ENCODE data around the gene PROSER3. TPM values are rescaled to one million over a fixed set of nuclear protein-coding genes. Genes with fewer than 3 reads are reported as not detected.

PROSER3 gene
- total RNA-seq, 1 donor from 2014 or later: 13.8 TPM

DNA sequence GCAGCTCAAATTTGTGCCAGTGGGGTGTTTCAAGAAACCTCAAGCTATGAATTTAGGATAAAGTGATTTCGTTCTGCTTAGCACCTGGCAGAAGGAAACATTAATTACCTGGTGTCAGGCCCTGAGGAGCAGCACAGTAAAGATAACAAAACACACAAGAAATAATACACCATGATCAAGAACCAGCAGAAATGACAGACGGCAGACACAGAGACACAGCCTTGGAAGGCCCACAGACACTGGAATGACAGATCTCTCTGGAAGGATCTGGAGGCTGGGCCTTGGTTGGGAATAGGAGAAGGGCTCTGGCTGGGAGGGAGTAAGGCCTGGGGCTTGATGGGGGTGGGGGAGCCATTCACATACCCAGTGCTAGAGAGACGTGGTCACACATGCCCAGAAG lies 43.9 kb downstream of the PROSER3 start:
- Histone ChIP-seq H3K4me3 (no peak overlapping the region), H3K9me3 (no peaks in the 10 kb centered on the region), H3K4me1 (peaks cover 8% of the 10 kb centered on the region), H3K27ac (no peak overlapping the region), H3K36me3 (no peaks in the 10 kb centered on the region), H3K27me3 (no peaks in the 10 kb centered on the region)
- TF ChIP-seq POLR2A (IDR thresholded peaks at IDR 0.05): no peak
- DNase-seq (ENCODE audit: extremely low spot score in 2 of 2): no peak
- intact Hi-C loops (cut with DNase I): no loop called here

- intact Hi-C loops (cut with DNase I): no loop called here
- no peak for DNase-seq (ENCODE audit: extremely low spot score in 2 of 2)
- Histone ChIP-seq H3K36me3 (no peaks in the 10 kb centered on the region), H3K4me3 (no peak overlapping the region), H3K27ac (no peak overlapping the region), H3K27me3 (no peaks in the 10 kb centered on the region), H3K4me1 (no peaks in the 10 kb centered on the region), H3K9me3 (no peaks in the 10 kb centered on the region)
- no peak for TF ChIP-seq POLR2A (IDR thresholded peaks at IDR 0.05)
- TF ChIP-seq, protein P1, sequence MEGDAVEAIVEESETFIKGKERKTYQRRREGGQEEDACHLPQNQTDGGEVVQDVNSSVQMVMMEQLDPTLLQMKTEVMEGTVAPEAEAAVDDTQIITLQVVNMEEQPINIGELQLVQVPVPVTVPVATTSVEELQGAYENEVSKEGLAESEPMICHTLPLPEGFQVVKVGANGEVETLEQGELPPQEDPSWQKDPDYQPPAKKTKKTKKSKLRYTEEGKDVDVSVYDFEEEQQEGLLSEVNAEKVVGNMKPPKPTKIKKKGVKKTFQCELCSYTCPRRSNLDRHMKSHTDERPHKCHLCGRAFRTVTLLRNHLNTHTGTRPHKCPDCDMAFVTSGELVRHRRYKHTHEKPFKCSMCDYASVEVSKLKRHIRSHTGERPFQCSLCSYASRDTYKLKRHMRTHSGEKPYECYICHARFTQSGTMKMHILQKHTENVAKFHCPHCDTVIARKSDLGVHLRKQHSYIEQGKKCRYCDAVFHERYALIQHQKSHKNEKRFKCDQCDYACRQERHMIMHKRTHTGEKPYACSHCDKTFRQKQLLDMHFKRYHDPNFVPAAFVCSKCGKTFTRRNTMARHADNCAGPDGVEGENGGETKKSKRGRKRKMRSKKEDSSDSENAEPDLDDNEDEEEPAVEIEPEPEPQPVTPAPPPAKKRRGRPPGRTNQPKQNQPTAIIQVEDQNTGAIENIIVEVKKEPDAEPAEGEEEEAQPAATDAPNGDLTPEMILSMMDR (IDR thresholded peaks at IDR 0.05): no peak
- TF ChIP-seq POLR2AphosphoS5 (IDR thresholded peaks at IDR 0.05; ENCODE audit: insufficient read depth in 1 of 2, low read depth in 1 of 2): no peak
Observed at GRCh38 chr19:35805526-35806102, 47.6 kb downstream of the PROSER3 start.

- DNase-seq (ENCODE audit: extremely low spot score in 2 of 2): no peak
- no peak overlapping the region for H3K4me3 ChIP-seq
- intact Hi-C loops (cut with DNase I): no loop called here
- H3K27ac ChIP-seq: no peak overlapping the region
- no peaks in the 10 kb centered on the region for H3K4me1 ChIP-seq
- no peaks in the 10 kb centered on the region for H3K36me3 ChIP-seq
- H3K27me3 ChIP-seq: no peaks in the 10 kb centered on the region
- no peak for TF ChIP-seq POLR2A (IDR thresholded peaks at IDR 0.05)
- TF ChIP-seq, protein P1 (IDR thresholded peaks at IDR 0.05): no peak
- no peak for TF ChIP-seq POLR2AphosphoS5 (IDR thresholded peaks at IDR 0.05; ENCODE audit: insufficient read depth in 1 of 2, low read depth in 1 of 2)
- no peaks in the 10 kb centered on the region for H3K9me3 ChIP-seq
Observed at GRCh38 chr19:35806597-35806996, 48.6 kb downstream of the PROSER3 start.

DNA sequence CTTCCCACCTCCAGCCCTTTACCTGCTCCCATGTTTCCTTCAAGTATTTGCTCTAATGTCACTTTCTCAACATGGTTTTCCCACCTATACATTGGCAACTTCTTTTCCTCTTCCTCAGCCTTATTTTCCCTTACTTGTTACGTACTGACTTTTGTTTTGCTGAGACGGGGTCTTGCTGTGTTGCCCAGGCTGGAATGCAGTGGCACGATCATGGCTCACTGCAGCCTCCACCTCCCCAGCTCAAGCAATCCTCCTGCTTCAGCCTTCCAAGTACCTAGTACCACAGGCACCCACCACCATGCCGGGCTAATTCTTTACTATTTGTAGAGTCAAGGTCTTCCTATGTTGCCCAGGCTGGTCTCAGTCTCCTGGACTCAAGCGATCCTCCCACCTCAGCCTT lies 49.7 kb downstream of the PROSER3 start:
- no peaks in the 10 kb centered on the region for H3K27me3 ChIP-seq
- TF ChIP-seq, protein P1 (IDR thresholded peaks at IDR 0.05): no peak
- no peak for TF ChIP-seq POLR2A (IDR thresholded peaks at IDR 0.05)

GRCh38 chr19:35811317-35812219 lies 53.6 kb downstream of the PROSER3 start:
- H3K4me3 ChIP-seq: no peak overlapping the region
- H3K9me3 ChIP-seq: no peaks in the 10 kb centered on the region
- no peaks in the 10 kb centered on the region for H3K27me3 ChIP-seq
- H3K27ac ChIP-seq: no peak overlapping the region
- DNase-seq (ENCODE audit: extremely low spot score in 2 of 2): no peak
- TF ChIP-seq, protein P1 (IDR thresholded peaks at IDR 0.05): no peak
- no peak for TF ChIP-seq POLR2AphosphoS5 (IDR thresholded peaks at IDR 0.05; ENCODE audit: insufficient read depth in 1 of 2, low read depth in 1 of 2)
- TF ChIP-seq POLR2A (IDR thresholded peaks at IDR 0.05): no peak
- H3K36me3 ChIP-seq: no peaks in the 10 kb centered on the region
- no peaks in the 10 kb centered on the region for H3K4me1 ChIP-seq
- intact Hi-C loops (cut with DNase I): no loop called here

More for the DNA sequence above, 49.7 kb downstream of the PROSER3 start:
- Histone ChIP-seq H3K27ac (no peak overlapping the region), H3K4me3 (no peak overlapping the region), H3K36me3 (no peaks in the 10 kb centered on the region), H3K9me3 (no peaks in the 10 kb centered on the region), H3K4me1 (no peaks in the 10 kb centered on the region)
- no peak for DNase-seq (ENCODE audit: extremely low spot score in 2 of 2)
- intact Hi-C loops (cut with DNase I): no loop called here
